GM23248 (cell line): ENCODE results near the gene SGMS1. TPM values are rescaled to one million over a fixed set of nuclear protein-coding genes. Genes with fewer than 3 reads are reported as not detected.

ENCODE experiments used
- DNase-seq: peaks from one replicate; pipeline ENCODE4 v3.0.0-alpha.2; 2015
- H2AFZ ChIP-seq: fragments of 200-600 bp; sonication (generic); 2 replicates; pipeline ENCODE4 v1.6.1; 2016; ENCODE audit warnings: antibody characterized with exemption
- H3F3A ChIP-seq: fragments of 200-600 bp; sonication (generic); 2 replicates; pipeline ENCODE4 v1.6.1; 2016; ENCODE audit warnings: mild to moderate bottlenecking, antibody characterized with exemption, mixed run types; ENCODE audit not compliant: insufficient read depth
- H3K27ac ChIP-seq: fragments of 200-600 bp; sonication (generic); 2 replicates; pipeline ENCODE4 v1.5.1; 2016; ENCODE audit warnings: mild to moderate bottlenecking
- H3K27me3 ChIP-seq: fragments of 200-600 bp; sonication (generic); replicated peaks from 2 replicates; pipeline ENCODE4 v1.6.1; 2016; ENCODE audit warnings: mild to moderate bottlenecking; ENCODE audit not compliant: insufficient read depth
- H3K36me3 ChIP-seq: fragments of 200-600 bp; sonication (generic); 2 replicates; pipeline ENCODE4 v1.6.1; 2016; ENCODE audit warnings: low read depth, mild to moderate bottlenecking
- H3K4me1 ChIP-seq: fragments of 200-600 bp; sonication (generic); 2 replicates; pipeline ENCODE4 v1.6.1; 2016; ENCODE audit warnings: mild to moderate bottlenecking; ENCODE audit not compliant: insufficient read depth
- H3K4me2 ChIP-seq: fragments of 200-600 bp; sonication (generic); one replicate; pipeline ENCODE4 v1.6.1; 2016; ENCODE audit warnings: mild to moderate bottlenecking; ENCODE audit not compliant: unreplicated experiment
- H3K4me3 ChIP-seq: fragments of 200-600 bp; sonication (generic); 2 replicates; pipeline ENCODE4 v1.5.1; 2016; ENCODE audit warnings: mild to moderate bottlenecking
- H3K79me2 ChIP-seq: fragments of 200-600 bp; sonication (generic); 2 replicates; pipeline ENCODE4 v1.6.1; 2016; ENCODE audit warnings: mild to moderate bottlenecking; ENCODE audit not compliant: insufficient read depth
- H3K9ac ChIP-seq: fragments of 200-600 bp; sonication (generic); 2 replicates; pipeline ENCODE4 v1.6.1; 2016; ENCODE audit warnings: mild to moderate bottlenecking
- H3K9me2 ChIP-seq: fragments of 200-600 bp; sonication (generic); 2 replicates; pipeline ENCODE4 v1.6.1; 2016; ENCODE audit warnings: mixed run types, mild to moderate bottlenecking, moderate library complexity; ENCODE audit not compliant: insufficient read depth
- H3K9me3 ChIP-seq: fragments of 200-600 bp; sonication (generic); one replicate; pipeline ENCODE4 v1.6.1; 2017; ENCODE audit warnings: low read depth
- H4K20me1 ChIP-seq: fragments of 200-600 bp; sonication (generic); 2 replicates; pipeline ENCODE4 v1.6.0; 2016; ENCODE audit not compliant: insufficient read depth
- EZH2 ChIP-seq: fragments of 200-600 bp; sonication (generic); IDR thresholded peaks from 2 replicates; pipeline ENCODE4 v1.6.1; 2018; ENCODE audit warnings: antibody characterized with exemption, mild to moderate bottlenecking; ENCODE audit not compliant: insufficient read depth, poor library complexity, severe bottlenecking
- EZH2phosphoT487 ChIP-seq: fragments of 200-600 bp; sonication (generic); IDR thresholded peaks from 2 replicates; pipeline ENCODE4 v1.6.1; 2018; ENCODE audit warnings: antibody characterized with exemption, moderate library complexity, mild to moderate bottlenecking, low read depth; ENCODE audit not compliant: insufficient read depth
- WGBS, 2 experiments: methylation state at CpG; one replicate each; pipeline ENCODE4 v1.1.6; 2015 to 2017; ENCODE audit warnings: low lambda C conversion rate in 2 of 2, low coverage in 1 of 2; ENCODE audit errors: missing lambda C conversion rate in 2 of 2; 5-methylcytosine and 5-hydroxymethylcytosine counted together
- in situ Hi-C: fragments of 300-500 bp; cut with MboI; formaldehyde crosslinking; loops from 2 replicates; pipeline ENCODE4 v1.15.0; 2020
- polyA plus RNA-seq: library from polyadenylated mRNA; unstranded; fragments of >200 nt; fragmentation: Nextera tagmentation; extraction: Ambion mirVana; gene quantifications from 2 replicates; pipeline ENCODE4 v1.2.1, GENCODE V29; 2016
- total RNA-seq: library from RNA; depleted of rRNA; stranded (reverse); fragments of >200 nt; shearing (Covaris generic); gene quantifications from 2 replicates; pipeline ENCODE4 v1.2.3, GENCODE V29; 2014

The SGMS1 gene
- total and polyA plus RNA-seq, 2 experiments from 2014 or later: 22.7 to 53.6 TPM

GRCh38 chr10:50582766-50583762 lies 40.7 kb downstream of the SGMS1 start:
- in situ Hi-C loops: no loop called here
- Histone ChIP-seq H3K9me2 (no peaks in the 10 kb centered on the region), H3F3A (no peaks in the 10 kb centered on the region), H3K4me2 (no peak overlapping the region), H3K4me3 (no peak overlapping the region), H3K9me3 (no peaks in the 10 kb centered on the region), H3K27ac (no peak overlapping the region), H3K27me3 (no peaks in the 10 kb centered on the region), H3K9ac (no peak overlapping the region), H3K79me2 (no peaks in the 10 kb centered on the region), H3K36me3 (no peaks in the 10 kb centered on the region), H2AFZ (no peak overlapping the region), H4K20me1 (no peaks in the 10 kb centered on the region), H3K4me1 (peaks cover 11% of the 10 kb centered on the region)
- DNase-seq: peak; percentile 18
- WGBS, 2 experiments: 98 to 100% methylated on average over 2 of the region's 2 CpGs
- TF ChIP-seq EZH2 (no peak), EZH2phosphoT487 (no peak)

- Histone ChIP-seq H3K9me2 (no peaks in the 10 kb centered on the region), H3K27me3 (no peaks in the 10 kb centered on the region), H4K20me1 (no peaks in the 10 kb centered on the region), H3K36me3 (no peaks in the 10 kb centered on the region), H3F3A (0 out of 2 replicates have a peak, but pooled peaks cover under 1% of the 10 kb centered on the region), H3K79me2 (no peaks in the 10 kb centered on the region), H3K4me2 (no peak overlapping the region), H3K27ac (no peak overlapping the region), H2AFZ (no peak overlapping the region), H3K9me3 (no peaks in the 10 kb centered on the region), H3K4me1 (peaks cover 19% of the 10 kb centered on the region), H3K9ac (no peak overlapping the region), H3K4me3 (no peak overlapping the region)
- TF ChIP-seq EZH2 (no peak), EZH2phosphoT487 (no peak)
- DNase-seq: peak; percentile 38
- WGBS, 2 experiments: 76 to 81% methylated on average over 5 of the region's 5 CpGs
- in situ Hi-C loops: no loop called here
Measured at GRCh38 chr10:50582046-50582445, 41.7 kb downstream of the SGMS1 start.

GRCh38 chr10:50580262-50580891 lies 43.4 kb downstream of the SGMS1 start:
- in situ Hi-C loops: no loop called here
- Histone ChIP-seq H3K36me3 (no peaks in the 10 kb centered on the region), H3K4me1 (peaks cover 19% of the 10 kb centered on the region), H3K9me2 (no peaks in the 10 kb centered on the region), H3K9ac (no peak overlapping the region), H4K20me1 (no peaks in the 10 kb centered on the region), H3K9me3 (no peaks in the 10 kb centered on the region), H3K4me3 (no peak overlapping the region), H3K27ac (no peak overlapping the region), H3K4me2 (no peak overlapping the region), H2AFZ (no peak overlapping the region), H3F3A (0 out of 2 replicates have a peak, but pooled peaks cover 7% of the 10 kb centered on the region), H3K79me2 (no peaks in the 10 kb centered on the region), H3K27me3 (no peaks in the 10 kb centered on the region)
- no peak for DNase-seq
- no peak for TF ChIP-seq EZH2phosphoT487
- 94 to 97% methylated on average over 7 of the region's 7 CpGs for WGBS, 2 experiments

- TF ChIP-seq EZH2phosphoT487: no peak
- no peak for TF ChIP-seq EZH2
- WGBS, 2 experiments: 92 to 96% methylated on average over 4 of the region's 4 CpGs
- no peaks in the 10 kb centered on the region for H3K36me3 ChIP-seq
- no peaks in the 10 kb centered on the region for H3K79me2 ChIP-seq
- H2AFZ ChIP-seq: no peak overlapping the region
- no peaks in the 10 kb centered on the region for H4K20me1 ChIP-seq
- no peaks in the 10 kb centered on the region for H3K27me3 ChIP-seq
- no peak overlapping the region for H3K27ac ChIP-seq
- in situ Hi-C loops: no loop called here
- H3K4me2 ChIP-seq: no peak overlapping the region
- H3K9me2 ChIP-seq: no peaks in the 10 kb centered on the region
- no peak overlapping the region for H3K9ac ChIP-seq
- no peaks in the 10 kb centered on the region for H3K9me3 ChIP-seq
- H3K4me1 ChIP-seq: peaks cover 19% of the 10 kb centered on the region
- H3F3A ChIP-seq: 0 out of 2 replicates have a peak, but pooled peaks cover 7% of the 10 kb centered on the region
- H3K4me3 ChIP-seq: no peak overlapping the region
- DNase-seq: no peak
Measured at GRCh38 chr10:50579491-50580261, 44.1 kb downstream of the SGMS1 start.
